Adipose tissue (tissue), 3 donors: ENCODE results near the gene TTC34. TPM values are rescaled to one million over a fixed set of nuclear protein-coding genes. Genes with fewer than 3 reads are reported as not detected.
"Not testable (repeated sequence)": the region's sequence is repeated elsewhere in the genome, so short reads cannot be mapped to it uniquely, and the experiment has no call there.

Experiments used
- H3K27ac ChIP-seq: one replicate; pipeline ENCODE4 v1.5.1; 2013; ENCODE audit warnings: low read depth, low read length
- WGBS, 3 donors: extraction: QIAGEN DNeasy Blood & Tissue Kit; methylation state at CpG; one replicate each; pipeline ENCODE4 v1.1.7; 2013; 5-methylcytosine and 5-hydroxymethylcytosine counted together
- polyA plus RNA-seq, 3 donors: library from polyadenylated mRNA; stranded (reverse); fragments of 200-250 nt; gene quantifications; one replicate each; pipeline ENCODE4 v1.2.3, GENCODE V29; 2013
- donor health status: healthy with polysubstance abuse.
- donor health status: Bipolar disorder and iron deficiency.
- donor health status: healthy.

The TTC34 gene
- polyA plus RNA-seq, 3 donors, result 0.15 to 0.22 (median 0.16) TPM

- 74 to 89% (median 88%) methylated on average over 23 of the region's 23 CpGs for WGBS, 3 donors
- no peak overlapping the region for H3K27ac ChIP-seq
These were observed 15.7 kb downstream of the TTC34 start for GRCh38 chr1:2785631-2786328.

GRCh38 chr1:2784854-2785630 is 16.5 kb downstream of the TTC34 start:
- 68 to 77% (median 73%) methylated on average over 19 of the region's 19 CpGs for WGBS, 3 donors
- no peak overlapping the region for H3K27ac ChIP-seq

- H3K27ac ChIP-seq, result no peak overlapping the region
- WGBS, 3 donors, result 83 to 85% (median 84%) methylated on average over 29 to 30 of the region's 30 CpGs
These were observed 17.8 kb downstream of the TTC34 start for GRCh38 chr1:2783435-2784397.

GRCh38 chr1:2783069-2783434 is 18.4 kb downstream of the TTC34 start:
- H3K27ac ChIP-seq, result no peak overlapping the region
- WGBS, 3 donors, result 82 to 87% (median 85%) methylated on average over 5 of the region's 5 CpGs

- 54 to 65% (median 61%) methylated on average over 2 of the region's 2 CpGs for WGBS, 3 donors
- no peak overlapping the region for H3K27ac ChIP-seq
These were observed 19.9 kb downstream of the TTC34 start for GRCh38 chr1:2781627-2782026.

GRCh38 chr1:2778220-2778592 is 23.3 kb downstream of the TTC34 start:
- H3K27ac ChIP-seq, result no peak overlapping the region
- 16 to 28% (median 18%) methylated on average over 3 of the region's 3 CpGs for WGBS, 3 donors

GRCh38 chr1:2777424-2778219 is 23.9 kb downstream of the TTC34 start:
- no peak overlapping the region for H3K27ac ChIP-seq
- WGBS, 3 donors, result 44 to 59% (median 50%) methylated on average over 11 to 12 of the region's 12 CpGs

GRCh38 chr1:2775333-2775732 is 26.2 kb downstream of the TTC34 start:
- H3K27ac ChIP-seq, result not testable (repeated sequence)
- WGBS, 3 donors, result 59 to 83% (median 75%) methylated on average over 4 of the region's 4 CpGs

GRCh38 chr1:2768052-2768451 is 33.4 kb downstream of the TTC34 start:
- 64 to 66% (median 65%) methylated on average over 7 to 8 of the region's 8 CpGs for WGBS, 3 donors
- H3K27ac ChIP-seq, result not testable (repeated sequence)

- WGBS, 3 donors, result 57 to 62% (median 61%) methylated on average over 9 to 11 of the region's 13 CpGs
These were observed 42.1 kb downstream of the TTC34 start for GRCh38 chr1:2759433-2759832.

GRCh38 chr1:2757519-2757918 is 44.0 kb downstream of the TTC34 start:
- not testable (repeated sequence) for H3K27ac ChIP-seq
- WGBS, 3 donors, result 52 to 66% (median 52%) methylated on average over 6 to 7 of the region's 13 CpGs

More at GRCh38 chr1:2759433-2759832, 42.1 kb downstream of the TTC34 start:
- not testable (repeated sequence) for H3K27ac ChIP-seq

- 47 to 65% (median 58%) methylated on average over 3 to 10 of the region's 14 CpGs for WGBS, 3 donors
- not testable (repeated sequence) for H3K27ac ChIP-seq
These were observed 46.1 kb downstream of the TTC34 start for GRCh38 chr1:2755426-2755825.

GRCh38 chr1:2754597-2754996 is 46.9 kb downstream of the TTC34 start:
- WGBS, 3 donors, result 23 to 39% (median 25%) methylated on average over 1 to 6 of the region's 10 CpGs
- not testable (repeated sequence) for H3K27ac ChIP-seq

- not testable (repeated sequence) for H3K27ac ChIP-seq
- WGBS, 3 donors, result 21 to 22% (median 21%) methylated on average over 6 to 8 of the region's 8 CpGs
These were observed 49.0 kb downstream of the TTC34 start for GRCh38 chr1:2752503-2752902.

GRCh38 chr1:2751866-2752265 is 49.6 kb downstream of the TTC34 start:
- not testable (repeated sequence) for H3K27ac ChIP-seq
- 45 to 53% (median 49%) methylated on average over 7 to 13 of the region's 13 CpGs for WGBS, 3 donors

- WGBS, 3 donors, result 42 to 54% (median 52%) methylated on average over 21 to 27 of the region's 27 CpGs
- H3K27ac ChIP-seq, result not testable (repeated sequence)
These were observed 50.4 kb downstream of the TTC34 start for GRCh38 chr1:2750766-2751730.
